Measurements from ENCODE around the gene CNKSR2. TPM values are rescaled to one million over a fixed set of nuclear protein-coding genes. Genes with fewer than 3 reads are reported as not detected.

The CNKSR2 gene
- total and polyA plus RNA-seq, 2 experiments from 2014 or later: 1.5 to 10.3 TPM

DNA sequence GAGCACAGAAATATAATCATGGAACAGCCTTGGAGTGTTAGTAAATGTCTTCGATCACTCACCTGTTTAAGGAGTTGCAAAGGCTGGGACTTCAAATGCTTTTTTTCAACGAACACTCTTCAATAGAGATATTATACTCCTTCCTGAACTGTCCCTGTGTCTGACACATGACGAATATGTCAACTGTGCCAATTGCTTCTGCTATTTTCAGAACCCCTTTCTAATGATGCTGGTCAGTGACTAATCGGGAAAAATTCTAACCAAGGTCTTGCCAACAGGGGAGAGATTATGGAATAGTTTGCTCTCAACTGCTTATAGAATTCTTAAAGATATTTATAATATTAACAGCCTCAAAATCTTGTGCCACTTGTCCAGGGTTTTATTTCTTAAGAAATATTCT lies 292.5 kb downstream of the CNKSR2 start:
- WGBS (ENCODE audit: low lambda C conversion rate, missing lambda C conversion rate): 69% methylated on average over 4 of the region's 4 CpGs
- no peak overlapping the region for H2AFZ ChIP-seq
- no peaks in the 10 kb centered on the region for H3K4me1 ChIP-seq (ENCODE audit: insufficient read depth)
- no peaks in the 10 kb centered on the region for H3K9me2 ChIP-seq (replicated peaks; ENCODE audit: insufficient read depth)
- no peaks in the 10 kb centered on the region for H3K9me3 ChIP-seq (ENCODE audit: low read depth)
- no peaks in the 10 kb centered on the region for H3K27me3 ChIP-seq
- no peak overlapping the region for H3K4me3 ChIP-seq
- H3K36me3 ChIP-seq (replicated peaks; ENCODE audit: insufficient read depth, low read depth): no peaks in the 10 kb centered on the region
- H4K20me1 ChIP-seq (ENCODE audit: insufficient read depth, poor library complexity, severe bottlenecking): no peaks in the 10 kb centered on the region
- no peak overlapping the region for H3K27ac ChIP-seq
- no peaks in the 10 kb centered on the region for H3K79me2 ChIP-seq
- DNase-seq (ENCODE audit: low spot score): no peak
- TF ChIP-seq EZH2phosphoT487 (IDR thresholded peaks at IDR 0.05; ENCODE audit: low read depth, severe bottlenecking, unreplicated experiment) (no peak), CTCF (IDR thresholded peaks at IDR 0.05; ENCODE audit: poor library complexity) (no peak), EZH2 (IDR thresholded peaks at IDR 0.05; ENCODE audit: borderline replicate concordance) (no peak)
- H3K4me2 ChIP-seq: no peak overlapping the region

DNA sequence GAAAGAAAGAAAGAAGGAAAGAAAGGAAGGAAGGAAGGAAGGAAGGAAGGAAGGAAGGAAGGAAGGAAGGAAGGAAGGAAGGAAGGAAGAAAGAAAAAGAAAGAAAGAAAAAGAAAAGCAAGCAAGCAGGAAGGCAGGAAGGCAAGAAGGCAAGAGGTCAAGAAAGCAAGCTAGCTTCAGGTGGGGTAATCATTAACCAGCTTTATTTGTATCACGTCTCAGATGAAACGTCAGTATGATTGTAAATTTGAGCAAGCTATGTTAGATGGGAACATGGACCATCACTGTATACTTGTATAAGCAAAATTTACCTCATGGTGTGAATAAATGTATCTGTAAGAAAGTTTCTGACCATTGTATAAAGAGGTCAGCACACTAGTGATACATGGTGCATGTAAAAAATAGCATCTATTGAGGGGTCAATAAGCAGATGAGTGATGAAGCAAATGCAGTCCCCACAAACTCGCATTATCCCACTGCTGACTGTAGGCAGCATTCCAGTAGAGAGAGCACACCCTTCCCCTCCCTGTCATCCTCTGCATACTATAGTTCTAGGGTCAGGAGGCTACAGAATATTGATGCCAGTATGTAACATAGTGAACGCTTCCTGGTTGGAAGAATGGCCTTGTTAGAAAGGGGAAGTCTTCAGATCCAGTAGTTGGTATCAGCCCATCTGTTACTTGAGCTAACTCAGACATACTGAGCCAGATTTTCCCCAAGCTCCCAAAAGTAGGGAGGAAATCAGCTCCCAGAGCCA lies 300.4 kb downstream of the CNKSR2 start:
- Histone ChIP-seq H2AFZ (no peak overlapping the region), H3K4me2 (no peak overlapping the region), H3K79me2 (no peaks in the 10 kb centered on the region), H3K4me1 (ENCODE audit: insufficient read depth) (no peaks in the 10 kb centered on the region), H3K27me3 (no peaks in the 10 kb centered on the region), H3K36me3 (replicated peaks; ENCODE audit: insufficient read depth, low read depth) (no peaks in the 10 kb centered on the region), H3K27ac (no peak overlapping the region), H3K9me3 (ENCODE audit: low read depth) (no peaks in the 10 kb centered on the region), H4K20me1 (ENCODE audit: insufficient read depth, poor library complexity, severe bottlenecking) (no peaks in the 10 kb centered on the region), H3K9me2 (replicated peaks; ENCODE audit: insufficient read depth) (no peaks in the 10 kb centered on the region), H3K4me3 (no peak overlapping the region)
- DNase-seq (ENCODE audit: low spot score): no peak
- WGBS (ENCODE audit: low lambda C conversion rate, missing lambda C conversion rate): 85% methylated on average over 4 of the region's 4 CpGs
- TF ChIP-seq EZH2phosphoT487 (IDR thresholded peaks at IDR 0.05; ENCODE audit: low read depth, severe bottlenecking, unreplicated experiment): no peak
- no peak for TF ChIP-seq EZH2 (IDR thresholded peaks at IDR 0.05; ENCODE audit: borderline replicate concordance)
- TF ChIP-seq CTCF (IDR thresholded peaks at IDR 0.05; ENCODE audit: poor library complexity): no peak

- Histone ChIP-seq H2AFZ (no peak overlapping the region), H3K9me3 (ENCODE audit: low read depth) (no peaks in the 10 kb centered on the region), H3K4me1 (ENCODE audit: insufficient read depth) (no peaks in the 10 kb centered on the region), H3K27ac (no peak overlapping the region), H3K79me2 (no peaks in the 10 kb centered on the region), H3K36me3 (replicated peaks; ENCODE audit: insufficient read depth, low read depth) (no peaks in the 10 kb centered on the region), H3K27me3 (no peaks in the 10 kb centered on the region), H4K20me1 (ENCODE audit: insufficient read depth, poor library complexity, severe bottlenecking) (no peaks in the 10 kb centered on the region), H3K4me3 (no peak overlapping the region), H3K9me2 (replicated peaks; ENCODE audit: insufficient read depth) (no peaks in the 10 kb centered on the region), H3K4me2 (no peak overlapping the region)
- DNase-seq (ENCODE audit: low spot score): no peak
- TF ChIP-seq CTCF (IDR thresholded peaks at IDR 0.05; ENCODE audit: poor library complexity): no peak
- no peak for TF ChIP-seq EZH2phosphoT487 (IDR thresholded peaks at IDR 0.05; ENCODE audit: low read depth, severe bottlenecking, unreplicated experiment)
- TF ChIP-seq EZH2 (IDR thresholded peaks at IDR 0.05; ENCODE audit: borderline replicate concordance): no peak
- 60% methylated on average over 2 of the region's 2 CpGs for WGBS (ENCODE audit: low lambda C conversion rate, missing lambda C conversion rate)
These were observed 301.7 kb downstream of the CNKSR2 start for GRCh38 chrX:21675931-21676330.

Measured in hepatocyte (in vitro differentiated cells).